ENCODE data around the gene BABAM2.

GRCh38 chr2:27916293-27916995 lies 25.9 kb downstream of the BABAM2 start:
- TF ChIP-seq CTCF (IDR thresholded peaks at IDR 0.05) (no peak), EP300 (IDR thresholded peaks at IDR 0.05) (no peak)
